Measurements from ENCODE around the gene PPFIBP1. TPM values are rescaled to one million over a fixed set of nuclear protein-coding genes. Genes with fewer than 3 reads are reported as not detected.
A peak's percentile ranks its signal among the peaks of the same experiment; 100 is the strongest.
"Not testable (repeated sequence)": the region's sequence is repeated elsewhere in the genome, so short reads cannot be mapped to it uniquely, and the experiment has no call there.

The PPFIBP1 gene
- total RNA-seq, 2 donors from 2014 or later = 40.1 to 44.7 TPM

DNA sequence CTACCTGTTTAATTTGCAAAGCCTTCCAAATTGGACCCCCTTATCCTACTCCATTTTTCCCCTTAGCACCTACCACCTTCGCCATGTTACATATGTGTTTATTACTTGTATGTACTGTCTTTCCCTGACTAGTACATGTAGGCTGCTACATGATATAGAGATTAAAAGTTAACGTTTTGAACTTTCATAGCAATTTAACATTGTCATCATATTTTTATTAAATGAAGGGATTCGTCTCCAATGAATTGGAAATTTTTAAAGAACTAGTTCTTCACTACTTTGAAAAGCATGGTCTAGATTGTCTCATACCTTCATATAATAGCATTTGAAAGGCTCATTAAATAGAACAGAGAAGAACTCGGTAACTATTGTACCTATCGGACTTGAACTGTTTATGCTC lies 107.4 kb downstream of the PPFIBP1 start:
- no peak for DNase-seq
- intact Hi-C loops (cut with DNase I) = loop anchor here (5.0 kb wide), 1 partner anchor 114 kb away; no protein-coding TSS in a partner anchor

DNA sequence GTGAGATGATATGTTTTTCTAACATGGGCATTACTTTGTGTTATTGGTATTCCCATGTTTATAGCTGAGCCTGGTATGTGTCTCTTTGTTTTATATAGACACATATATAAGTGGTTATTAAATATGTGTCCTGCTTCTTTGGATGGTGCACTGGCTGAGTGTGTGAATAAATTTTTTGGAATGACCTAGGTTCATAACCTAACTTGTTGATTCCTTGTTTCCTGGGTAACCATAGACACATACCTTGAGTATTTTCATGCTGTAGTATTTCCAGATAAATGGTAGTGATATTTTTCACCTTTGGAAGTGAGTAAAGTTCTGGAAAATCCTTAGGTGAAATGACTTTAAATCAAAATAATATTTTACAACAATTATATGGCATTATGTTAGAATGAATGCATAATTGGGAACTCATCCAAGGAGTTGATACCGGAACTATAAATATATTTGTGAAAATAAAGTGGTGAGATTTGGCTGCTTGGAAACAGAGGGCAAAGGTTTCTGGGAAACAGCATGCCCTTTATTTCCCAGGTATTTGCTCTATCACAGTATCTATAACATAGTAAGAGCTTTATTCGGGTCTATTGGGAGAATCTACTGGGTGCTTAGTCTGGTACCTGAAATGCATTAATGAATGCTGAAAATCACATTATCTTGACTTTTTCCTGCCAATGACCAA lies 107.9 kb downstream of the PPFIBP1 start:
- Histone ChIP-seq H3K9me3 (no peaks in the 10 kb centered on the region), H3K4me3 (no peak overlapping the region), H3K27me3 (no peaks in the 10 kb centered on the region), H3K9ac (ENCODE audit: low read depth in 2 of 2, low read length in 2 of 2) (no peak overlapping the region), H3K4me1 (no peaks in the 10 kb centered on the region), H3K36me3 (no peaks in the 10 kb centered on the region), H3K27ac (no peak overlapping the region)
- no peak for DNase-seq
- intact Hi-C loops (cut with DNase I) = loop anchor here (5.0 kb wide), 1 partner anchor 115 kb away; no protein-coding TSS in a partner anchor
- TF ChIP-seq, protein P1, sequence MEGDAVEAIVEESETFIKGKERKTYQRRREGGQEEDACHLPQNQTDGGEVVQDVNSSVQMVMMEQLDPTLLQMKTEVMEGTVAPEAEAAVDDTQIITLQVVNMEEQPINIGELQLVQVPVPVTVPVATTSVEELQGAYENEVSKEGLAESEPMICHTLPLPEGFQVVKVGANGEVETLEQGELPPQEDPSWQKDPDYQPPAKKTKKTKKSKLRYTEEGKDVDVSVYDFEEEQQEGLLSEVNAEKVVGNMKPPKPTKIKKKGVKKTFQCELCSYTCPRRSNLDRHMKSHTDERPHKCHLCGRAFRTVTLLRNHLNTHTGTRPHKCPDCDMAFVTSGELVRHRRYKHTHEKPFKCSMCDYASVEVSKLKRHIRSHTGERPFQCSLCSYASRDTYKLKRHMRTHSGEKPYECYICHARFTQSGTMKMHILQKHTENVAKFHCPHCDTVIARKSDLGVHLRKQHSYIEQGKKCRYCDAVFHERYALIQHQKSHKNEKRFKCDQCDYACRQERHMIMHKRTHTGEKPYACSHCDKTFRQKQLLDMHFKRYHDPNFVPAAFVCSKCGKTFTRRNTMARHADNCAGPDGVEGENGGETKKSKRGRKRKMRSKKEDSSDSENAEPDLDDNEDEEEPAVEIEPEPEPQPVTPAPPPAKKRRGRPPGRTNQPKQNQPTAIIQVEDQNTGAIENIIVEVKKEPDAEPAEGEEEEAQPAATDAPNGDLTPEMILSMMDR (IDR thresholded peaks at IDR 0.05) = no peak

More for the DNA sequence above, 107.4 kb downstream of the PPFIBP1 start:
- Histone ChIP-seq H3K36me3 (no peaks in the 10 kb centered on the region), H3K4me1 (no peaks in the 10 kb centered on the region), H3K27ac (no peak overlapping the region), H3K4me3 (no peak overlapping the region), H3K27me3 (no peaks in the 10 kb centered on the region), H3K9ac (ENCODE audit: low read depth in 2 of 2, low read length in 2 of 2) (no peak overlapping the region), H3K9me3 (no peaks in the 10 kb centered on the region)
- TF ChIP-seq, protein P1 (IDR thresholded peaks at IDR 0.05) = no peak

DNA sequence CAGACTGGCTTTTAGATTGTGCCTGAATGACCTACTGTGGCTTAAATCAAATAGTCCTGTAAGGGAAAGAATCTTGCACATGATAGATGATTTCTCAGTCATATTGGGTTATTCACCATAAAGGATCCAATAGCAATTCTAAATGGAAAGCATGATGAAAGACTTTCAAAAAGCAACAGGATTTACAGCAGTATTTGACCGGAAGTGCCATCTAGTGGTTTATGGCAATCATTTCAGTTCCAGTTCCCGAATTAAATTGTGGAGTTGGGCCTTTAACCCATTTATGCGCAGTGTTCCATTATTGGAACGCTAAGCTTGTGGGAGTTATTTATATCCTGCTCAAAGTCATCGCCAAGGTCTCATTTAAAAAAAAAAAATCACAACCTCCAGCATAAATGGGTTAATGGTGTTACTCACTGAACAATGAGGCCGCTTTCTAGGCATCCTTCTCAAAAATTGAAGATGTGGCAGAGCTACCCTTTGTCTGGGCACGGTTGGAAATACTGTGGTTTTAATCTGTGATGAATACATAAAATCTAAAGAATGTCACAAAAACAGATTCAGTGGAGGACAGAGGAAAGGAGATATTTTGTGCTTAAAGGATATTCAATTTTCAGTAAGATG lies 111.5 kb downstream of the PPFIBP1 start:
- Histone ChIP-seq H3K9me3 (no peaks in the 10 kb centered on the region), H3K4me1 (no peaks in the 10 kb centered on the region), H3K27me3 (no peaks in the 10 kb centered on the region), H3K4me3 (no peak overlapping the region), H3K27ac (no peak overlapping the region), H3K9ac (ENCODE audit: low read depth in 2 of 2, low read length in 2 of 2) (no peak overlapping the region), H3K36me3 (no peaks in the 10 kb centered on the region)
- TF ChIP-seq, protein P1 (IDR thresholded peaks at IDR 0.05) = peak; percentile 56
- DNase-seq = no peak
- intact Hi-C loops (cut with DNase I) = no loop called here

- H3K36me3 ChIP-seq; H3K27me3 ChIP-seq; H3K4me1 ChIP-seq; H3K27ac ChIP-seq; DNase-seq; H3K9ac ChIP-seq (ENCODE audit: low read depth in 2 of 2, low read length in 2 of 2); intact Hi-C loops (cut with DNase I); H3K9me3 ChIP-seq; H3K4me3 ChIP-seq: not testable (repeated sequence)
Measured at GRCh38 chr12:27636569-27636968, 112.6 kb downstream of the PPFIBP1 start.

DNA sequence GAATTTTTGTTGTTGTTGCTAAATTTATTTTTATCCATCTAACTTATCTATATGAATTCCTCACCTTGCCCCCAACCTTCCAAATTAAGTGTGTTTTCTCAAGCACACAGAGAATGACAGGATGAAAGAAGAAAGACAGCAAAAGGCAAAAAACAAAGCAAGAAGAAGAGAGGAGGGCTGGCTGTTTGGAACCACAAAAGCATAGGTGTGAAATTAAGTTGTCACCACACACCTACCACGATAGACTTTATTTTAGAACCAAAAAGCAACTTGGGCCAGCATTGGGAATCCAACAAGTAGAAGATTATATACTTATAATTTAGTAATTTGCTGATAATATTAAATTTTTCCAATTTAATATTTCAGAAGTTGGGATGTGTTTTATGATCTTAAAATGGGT lies 113.5 kb downstream of the PPFIBP1 start:
- no peak for DNase-seq
- TF ChIP-seq, protein P1 (IDR thresholded peaks at IDR 0.05) = no peak
- Histone ChIP-seq H3K36me3 (no peaks in the 10 kb centered on the region), H3K4me1 (no peaks in the 10 kb centered on the region), H3K9ac (ENCODE audit: low read depth in 2 of 2, low read length in 2 of 2) (no peak overlapping the region), H3K4me3 (no peak overlapping the region), H3K9me3 (no peaks in the 10 kb centered on the region), H3K27ac (no peak overlapping the region), H3K27me3 (no peaks in the 10 kb centered on the region)
- intact Hi-C loops (cut with DNase I) = no loop called here

- intact Hi-C loops (cut with DNase I) = no loop called here
- H3K4me3 ChIP-seq = no peak overlapping the region
- no peak overlapping the region for H3K27ac ChIP-seq
Measured at GRCh38 chr12:27639265-27639664, 115.3 kb downstream of the PPFIBP1 start.

DNA sequence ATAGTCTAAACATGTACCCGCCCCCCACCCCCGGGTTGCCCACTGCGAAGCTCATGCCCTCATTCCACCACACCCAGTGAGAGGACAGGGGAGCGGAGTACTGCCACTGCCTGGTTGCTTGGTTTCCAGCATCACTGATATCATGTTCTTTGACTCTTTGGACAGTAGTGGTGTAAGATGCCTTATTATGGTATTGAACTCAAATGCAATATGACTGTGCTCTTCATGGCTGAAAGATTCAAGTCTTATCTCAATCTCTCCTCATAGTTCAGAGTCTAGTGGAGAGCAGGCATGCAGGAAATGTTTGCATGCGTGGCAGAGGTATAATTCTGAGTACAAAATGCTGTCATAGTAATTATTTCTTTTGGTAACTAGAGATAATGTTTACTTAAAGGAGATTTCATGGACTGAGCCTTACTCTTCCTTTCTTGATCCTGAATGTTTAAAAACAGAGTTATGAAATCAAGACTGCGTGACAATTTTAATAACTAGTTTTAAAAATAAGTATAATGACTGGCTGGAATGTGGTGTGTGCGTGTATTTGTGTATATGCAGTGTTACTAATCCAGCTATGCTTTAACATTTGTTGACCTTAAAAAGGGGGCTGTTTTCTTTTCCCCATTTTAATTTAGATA lies 116.7 kb downstream of the PPFIBP1 start:
- DNase-seq; intact Hi-C loops (cut with DNase I); H3K4me1 ChIP-seq; H3K27ac ChIP-seq; H3K36me3 ChIP-seq; H3K4me3 ChIP-seq; H3K27me3 ChIP-seq; H3K9ac ChIP-seq (ENCODE audit: low read depth in 2 of 2, low read length in 2 of 2); H3K9me3 ChIP-seq: not testable (repeated sequence)

More at GRCh38 chr12:27639265-27639664, 115.3 kb downstream of the PPFIBP1 start:
- Histone ChIP-seq H3K4me1 (no peaks in the 10 kb centered on the region), H3K9me3 (no peaks in the 10 kb centered on the region), H3K9ac (ENCODE audit: low read depth in 2 of 2, low read length in 2 of 2) (no peak overlapping the region), H3K36me3 (no peaks in the 10 kb centered on the region), H3K27me3 (no peaks in the 10 kb centered on the region)
- TF ChIP-seq, protein P1 (IDR thresholded peaks at IDR 0.05) = no peak
- no peak for DNase-seq

- H3K27ac ChIP-seq; H3K36me3 ChIP-seq; H3K27me3 ChIP-seq; H3K4me3 ChIP-seq; H3K9me3 ChIP-seq; DNase-seq; H3K4me1 ChIP-seq; H3K9ac ChIP-seq (ENCODE audit: low read depth in 2 of 2, low read length in 2 of 2); intact Hi-C loops (cut with DNase I): not testable (repeated sequence)
Measured at GRCh38 chr12:27642361-27642760, 118.4 kb downstream of the PPFIBP1 start.

All from colonic mucosa (tissue), 4 donors.